GM10847 (cell line): ENCODE results near the gene BRAT1.
A peak's percentile ranks its signal among the peaks of the same experiment; 100 is the strongest.

Experiments
- POLR2A ChIP-seq: IDR thresholded peaks from 2 replicates; pipeline ENCODE4 v1.6.1; 2011; ENCODE audit not compliant: insufficient read length; ENCODE audit errors: extremely low read depth

Gene BRAT1

DNA sequence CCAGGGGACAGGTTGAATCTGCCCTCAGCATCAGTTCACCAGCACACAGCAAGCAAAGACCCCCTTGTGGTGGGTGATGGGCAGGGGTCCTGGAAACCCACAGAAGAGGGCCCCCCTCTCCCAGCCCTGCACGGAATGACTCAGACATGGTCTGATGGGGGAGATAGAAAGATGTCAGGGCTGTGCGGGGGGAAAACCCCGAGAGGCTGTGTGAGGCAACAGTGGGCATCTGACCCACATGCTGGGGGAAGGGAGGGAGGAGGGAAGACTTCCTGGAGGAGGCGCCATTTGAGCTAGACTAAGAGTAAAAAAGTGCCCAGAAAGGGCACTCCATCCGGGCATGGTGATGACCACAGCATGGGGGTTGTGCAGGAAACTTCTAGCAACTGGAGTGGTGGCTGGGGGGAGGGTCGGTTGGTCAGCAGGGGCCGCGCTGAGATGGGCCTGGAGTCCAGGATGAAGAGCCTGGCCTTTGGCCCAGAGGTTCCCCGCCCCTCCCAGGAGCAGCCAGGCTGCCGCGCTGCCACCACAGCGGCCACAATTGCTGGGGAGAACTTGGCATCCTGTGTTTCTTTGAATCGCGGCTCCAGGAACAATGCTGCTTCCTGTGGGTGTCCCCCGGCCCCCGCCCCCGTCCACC, 33.3 kb downstream of the BRAT1 start:
- TF ChIP-seq POLR2A: no peak

DNA sequence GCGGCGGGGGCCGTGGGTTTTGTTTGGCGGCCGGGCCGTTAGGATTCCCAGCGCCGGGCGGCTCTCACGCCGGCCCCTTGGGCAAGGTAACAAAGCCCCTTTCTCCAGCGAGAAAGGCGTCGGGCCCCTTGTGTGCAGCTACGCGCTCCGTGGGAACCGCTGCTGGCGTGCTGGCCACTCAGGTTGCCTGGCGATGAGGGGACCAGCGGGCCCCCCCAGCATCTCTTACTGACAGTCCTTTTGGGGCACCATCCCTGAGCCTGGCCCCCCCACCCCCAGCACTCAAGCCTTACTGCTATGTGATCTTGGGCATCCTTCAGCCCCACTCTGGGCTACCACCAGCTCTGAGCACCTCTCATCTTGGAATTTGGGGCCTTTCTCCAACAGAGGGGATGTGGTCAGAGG, 34.0 kb downstream of the BRAT1 start:
- no peak for TF ChIP-seq POLR2A

DNA sequence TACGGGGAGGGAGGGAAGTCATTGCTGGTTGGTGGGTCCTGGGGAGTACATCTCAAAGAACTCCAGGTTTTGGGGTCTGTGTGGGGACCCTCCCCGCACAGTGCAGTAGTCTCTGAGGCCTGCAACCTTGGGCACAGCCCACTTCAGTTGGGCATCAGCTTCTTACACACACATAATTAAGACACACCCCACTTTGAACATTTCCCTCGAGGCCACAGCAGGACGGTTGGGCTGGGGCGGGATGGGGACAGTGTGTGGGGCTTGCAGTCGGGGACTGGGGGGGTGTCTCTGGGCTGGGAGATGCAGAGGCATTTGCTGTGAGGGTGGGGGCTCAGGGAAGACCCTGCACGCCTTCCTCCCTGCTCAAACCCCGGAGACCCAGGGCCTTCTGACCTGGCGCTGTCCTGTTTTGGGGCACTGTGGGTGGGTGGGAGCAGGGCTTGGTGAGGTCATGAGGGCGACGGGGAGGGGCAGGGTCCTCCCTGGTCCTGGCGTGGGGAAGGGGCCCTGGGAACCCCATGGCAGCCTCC, 34.5 kb downstream of the BRAT1 start:
- TF ChIP-seq POLR2A: no peak

DNA sequence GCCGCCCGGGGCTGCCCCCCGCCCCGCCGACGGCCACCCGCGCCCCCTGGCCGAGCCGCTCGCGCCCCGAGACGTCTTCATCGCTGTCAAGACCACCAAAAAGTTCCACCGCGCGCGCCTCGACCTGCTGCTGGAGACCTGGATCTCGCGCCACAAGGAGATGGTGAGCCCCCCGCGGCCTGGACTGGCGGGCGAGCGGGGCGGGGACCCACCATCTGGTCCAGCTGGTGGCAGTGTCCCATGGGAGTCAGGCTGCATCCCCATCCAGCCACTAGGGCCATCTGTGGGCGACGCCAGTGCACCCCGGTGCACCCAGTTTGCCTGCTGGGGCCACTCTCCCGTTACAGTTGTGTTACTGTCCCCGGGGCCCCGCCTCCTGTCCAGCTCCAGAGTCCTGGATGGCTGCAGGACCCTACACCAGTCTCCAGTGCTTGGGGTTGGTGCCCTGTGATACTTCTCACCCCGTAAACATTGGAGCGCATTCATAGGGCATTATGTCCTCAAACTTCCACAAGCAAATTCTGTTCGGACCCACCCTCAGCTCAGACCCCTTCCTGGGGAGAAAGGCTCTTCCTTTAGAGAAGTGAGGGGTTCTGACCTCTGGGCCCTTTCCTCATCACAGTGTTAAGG, 35.1 kb downstream of the BRAT1 start:
- no peak for TF ChIP-seq POLR2A

DNA sequence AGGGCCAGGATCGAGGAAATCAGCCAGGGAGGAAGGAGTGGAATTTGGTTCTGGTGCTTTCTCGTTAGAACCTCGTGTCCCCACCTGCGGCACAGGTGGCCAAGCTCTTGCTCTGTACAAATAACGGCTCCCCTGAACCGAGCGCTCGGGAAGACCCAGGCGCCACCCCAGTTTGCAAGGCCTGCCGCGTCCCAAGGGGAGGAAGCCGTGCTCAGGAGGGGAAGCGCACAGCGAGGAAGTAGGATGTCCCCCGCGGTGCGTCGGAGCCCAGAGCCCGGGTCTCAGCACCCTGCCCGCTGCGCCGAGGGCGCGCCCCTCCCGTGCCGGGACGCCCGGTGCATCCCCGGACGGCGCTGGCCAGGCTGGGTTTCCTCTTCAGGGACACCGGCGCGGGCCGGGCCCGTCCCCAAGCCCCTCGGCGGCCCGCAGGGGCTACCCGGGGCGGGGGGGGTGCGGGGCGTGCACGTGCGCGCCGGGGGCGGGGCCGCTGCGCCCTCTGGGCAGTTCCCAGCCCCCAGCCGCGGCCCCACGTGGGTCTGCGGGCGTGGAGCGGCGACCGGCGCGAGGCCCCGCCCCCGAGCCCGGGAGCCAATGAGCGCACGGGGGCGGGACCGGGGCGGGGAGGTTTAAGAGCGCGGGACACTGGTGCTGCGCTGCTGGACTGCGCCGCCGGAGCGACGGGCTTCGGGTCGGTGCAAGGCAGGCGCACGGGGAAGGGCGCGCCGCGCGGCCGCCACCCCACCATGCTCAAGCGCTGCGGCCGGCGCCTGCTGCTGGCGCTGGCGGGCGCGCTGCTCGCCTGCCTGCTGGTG, 36.0 kb downstream of the BRAT1 start, which contains the start of gene LFNG:
Gene LFNG, plus strand, starts transcription at position 656 of the 812 bp plus-strand sequence. Its CDS starts 88 bp downstream, at position 744.
- TF ChIP-seq POLR2A: peak; percentile 80

DNA sequence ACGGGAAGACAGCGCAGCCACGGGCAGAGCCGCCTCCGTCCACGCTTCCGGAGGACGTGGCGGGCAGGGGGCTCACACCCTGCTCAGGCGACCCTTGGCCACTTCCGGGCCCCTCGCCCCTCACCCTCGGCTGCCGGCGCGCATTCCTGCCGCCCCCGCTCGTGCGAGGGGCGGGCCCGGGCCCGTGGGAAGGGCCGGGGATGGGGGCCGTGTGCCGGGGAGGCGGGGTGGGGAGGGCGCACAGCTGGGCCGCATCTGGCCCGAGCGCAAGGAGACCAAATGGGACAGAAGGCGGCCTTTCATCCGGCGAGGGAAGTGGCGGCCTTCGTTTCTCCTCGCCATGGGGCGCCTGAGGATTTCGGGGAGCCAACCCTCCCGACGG, 36.6 kb downstream of the BRAT1 start:
- TF ChIP-seq POLR2A: no peak

DNA sequence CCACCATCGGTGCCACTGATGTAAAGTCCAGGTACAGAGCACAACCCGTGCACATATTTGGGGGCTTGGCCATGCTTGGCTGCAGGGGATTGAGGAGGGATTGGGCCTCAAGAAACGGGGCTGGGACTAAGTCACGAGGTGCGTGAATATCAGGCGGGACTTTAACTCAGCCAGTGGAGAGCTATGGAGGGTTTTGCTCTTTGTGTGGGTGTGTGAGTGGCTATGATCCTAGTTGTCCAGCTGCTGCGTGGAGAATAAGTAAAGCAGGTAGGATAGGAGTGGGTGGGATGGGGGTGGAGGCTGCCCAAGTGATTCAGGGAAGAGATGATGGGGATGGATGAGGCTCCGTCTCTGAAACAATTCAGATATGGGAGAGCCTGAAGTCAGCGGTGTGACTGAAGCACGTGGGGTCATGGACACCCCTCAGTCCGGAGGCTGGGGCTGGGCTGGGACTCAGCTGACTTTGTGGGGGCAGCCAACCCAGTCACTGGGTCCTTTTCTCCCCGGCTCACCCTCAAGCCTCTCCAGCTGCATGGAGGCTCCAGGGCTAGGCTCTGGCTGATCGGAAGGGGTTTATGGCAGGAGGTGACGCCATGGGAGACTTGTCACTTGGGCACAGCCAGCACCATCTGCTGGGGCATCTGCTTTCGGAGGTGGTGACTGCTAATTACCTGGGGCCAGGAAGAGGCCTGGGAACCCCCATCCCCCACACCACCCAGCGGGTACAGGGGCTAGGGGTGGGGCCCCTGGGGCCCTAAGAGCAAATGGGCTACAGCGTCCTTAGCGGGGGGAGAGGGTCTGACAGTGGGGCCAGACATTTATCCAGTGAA, 37.4 kb downstream of the BRAT1 start:
- TF ChIP-seq POLR2A: no peak

DNA sequence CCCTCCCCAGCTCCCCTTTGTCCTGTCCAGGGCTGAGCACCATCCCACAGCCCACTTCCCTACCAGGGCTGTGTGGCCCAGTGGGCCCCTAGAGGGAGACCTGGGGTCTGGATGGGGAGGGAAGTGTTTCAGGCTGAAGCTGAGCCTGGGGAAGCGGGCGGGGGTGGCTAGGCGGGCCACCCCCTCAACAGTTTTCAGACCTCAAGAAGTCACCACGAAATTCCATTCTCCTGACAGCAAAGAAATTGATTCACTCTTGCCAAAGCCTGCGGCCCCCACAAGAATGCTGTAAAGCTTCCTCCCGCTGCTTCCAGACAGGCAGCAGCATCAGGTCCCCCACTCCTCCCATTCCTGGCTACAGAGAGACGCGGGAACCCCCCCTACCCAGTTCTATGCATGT, 38.3 kb downstream of the BRAT1 start:
- TF ChIP-seq POLR2A: no peak

DNA sequence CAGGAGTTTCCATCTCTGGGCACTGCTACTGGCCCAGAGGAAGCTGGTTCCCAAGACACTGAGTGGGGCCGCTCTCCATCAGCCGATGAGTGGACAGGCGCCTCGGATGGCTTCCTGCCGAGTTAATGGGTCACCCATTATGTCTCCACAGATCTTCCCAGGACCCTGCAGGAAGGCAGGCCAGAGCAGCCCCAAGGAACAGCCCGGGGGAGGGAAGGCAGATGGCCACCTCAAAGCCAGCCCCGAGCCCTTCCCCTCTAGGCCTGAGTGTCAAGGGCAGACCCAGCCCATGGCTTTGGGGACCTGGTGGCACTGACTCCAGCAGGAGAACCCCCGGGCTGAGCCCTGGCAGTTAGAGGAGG, 39.1 kb downstream of the BRAT1 start:
- no peak for TF ChIP-seq POLR2A

DNA sequence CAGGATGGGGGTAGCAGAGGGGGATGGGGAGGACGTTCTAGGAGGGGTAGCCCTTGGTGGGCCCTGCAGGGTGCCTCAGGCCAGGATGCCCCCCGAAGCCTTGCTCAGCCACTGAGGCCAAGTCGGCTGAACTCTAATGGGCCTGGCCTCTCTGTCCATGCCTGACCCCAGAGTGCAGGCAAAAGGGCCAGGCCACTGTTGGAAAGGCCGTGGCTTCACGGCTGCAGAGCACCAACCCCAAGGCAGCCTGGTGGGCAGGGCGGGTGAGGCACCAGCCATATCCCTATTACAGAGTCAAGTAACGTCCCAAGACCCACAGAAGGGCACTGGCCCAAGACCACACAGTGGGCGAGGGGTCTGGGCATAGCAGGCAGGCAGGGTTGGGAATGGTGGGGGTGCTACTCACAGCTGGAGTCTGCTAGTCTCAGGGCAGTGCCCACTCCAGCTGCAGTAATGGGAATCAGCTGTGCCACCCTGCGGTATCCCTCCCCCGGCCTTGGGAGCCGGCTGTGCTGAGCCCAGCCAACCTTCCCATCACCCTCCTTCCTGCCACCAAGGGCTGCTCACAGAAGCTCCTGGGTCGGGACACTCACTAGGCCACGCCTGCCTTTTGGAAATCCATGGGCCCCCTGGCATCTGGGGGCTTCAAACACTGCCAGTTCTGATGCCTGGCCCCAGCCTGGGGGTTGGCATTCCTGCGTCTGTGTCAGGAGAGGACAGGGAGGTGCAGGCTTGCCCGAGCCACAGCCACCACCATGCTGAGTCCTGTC, 39.7 kb downstream of the BRAT1 start:
- TF ChIP-seq POLR2A: no peak

DNA sequence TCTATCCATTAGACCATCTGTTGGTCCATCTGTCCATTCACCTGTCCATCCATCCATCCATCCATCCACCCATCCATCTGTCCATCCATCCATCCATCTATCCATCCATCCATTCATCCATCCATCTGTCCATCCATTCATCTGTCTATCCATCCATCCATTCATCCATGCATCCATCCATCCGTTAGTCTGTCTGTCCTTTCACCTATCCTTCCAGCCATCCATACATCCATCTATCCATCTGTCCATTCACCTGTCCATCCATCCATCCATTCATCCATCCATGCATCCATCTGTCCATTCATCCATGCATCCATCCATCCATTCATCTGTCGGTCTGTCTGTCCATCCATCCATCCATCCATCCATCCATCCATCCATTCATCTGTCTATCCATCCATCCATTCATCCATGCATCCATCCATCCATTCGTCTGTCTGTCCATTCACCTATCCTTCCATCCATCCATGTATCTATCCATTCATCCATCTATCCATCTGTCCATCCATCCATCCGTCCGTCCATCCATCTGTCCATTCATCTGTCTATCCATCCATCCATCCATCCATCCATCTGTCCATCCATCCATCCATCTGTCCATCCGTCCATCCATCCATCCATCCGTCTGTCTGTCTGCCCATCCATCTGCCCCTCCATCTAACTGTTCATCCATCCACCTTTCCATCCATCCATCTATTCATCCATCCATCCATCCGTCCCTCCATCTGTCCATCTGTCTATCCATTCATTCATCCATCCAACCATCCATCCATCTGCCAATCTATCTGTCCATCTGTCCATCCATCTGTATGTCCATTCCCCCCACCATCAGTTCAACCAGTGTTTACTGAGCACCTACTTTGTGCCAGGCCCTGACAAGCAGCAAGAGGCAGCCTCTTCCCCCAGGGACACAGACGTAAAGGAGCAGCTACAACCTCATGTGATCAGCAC, 40.6 kb downstream of the BRAT1 start:
- TF ChIP-seq POLR2A: no peak

DNA sequence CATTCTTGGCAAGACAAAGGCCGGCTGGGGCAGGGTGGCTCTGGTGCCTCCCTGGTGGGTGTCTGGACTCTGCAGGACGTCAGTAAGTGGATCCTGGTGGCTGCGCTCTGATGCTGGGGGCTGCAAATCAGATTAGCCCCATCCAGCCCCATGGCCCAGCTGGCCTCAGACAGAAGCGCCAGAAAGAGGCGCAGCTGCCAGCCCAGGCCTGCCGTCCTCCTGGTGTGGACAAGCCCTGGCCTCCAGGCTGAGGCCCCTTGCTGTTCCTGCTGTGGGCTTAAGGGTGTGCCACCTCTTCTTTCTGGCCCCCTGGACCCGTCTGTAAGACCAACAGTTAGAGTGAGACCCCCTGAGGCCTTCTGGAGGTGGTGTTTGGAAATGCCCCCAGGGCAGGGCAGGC, 41.6 kb downstream of the BRAT1 start:
- no peak for TF ChIP-seq POLR2A

DNA sequence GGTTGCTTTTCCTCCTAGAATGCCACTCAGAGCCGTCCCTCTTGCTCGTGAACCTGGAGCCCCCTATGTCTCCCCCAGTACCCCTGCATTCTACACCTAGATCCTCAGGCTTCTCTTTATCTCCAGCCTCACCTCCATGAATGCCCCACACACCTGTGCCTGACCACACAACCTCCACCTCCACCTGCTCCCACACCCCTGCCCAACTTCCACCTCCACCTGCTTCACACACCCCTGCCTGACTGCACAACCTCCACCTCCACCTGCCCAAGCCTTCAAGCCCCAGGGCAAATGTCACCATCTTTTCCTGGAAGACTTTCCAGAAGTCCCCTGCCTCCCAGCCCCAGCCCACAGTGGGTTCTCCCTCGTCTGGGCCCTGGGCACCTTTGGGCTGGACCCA, 42.6 kb downstream of the BRAT1 start:
- no peak for TF ChIP-seq POLR2A
